Progenitor cell of endocrine pancreas (in vitro differentiated cells): ENCODE measurements around the gene AZI2. TPM values are rescaled to one million over a fixed set of nuclear protein-coding genes. Genes with fewer than 3 reads are reported as not detected.

Source experiments
- DNase-seq: peaks from one replicate; pipeline ENCODE4 v3.0.0; 2021; ENCODE audit warnings: low spot score; ENCODE audit not compliant: unreplicated experiment
- H3K27ac Mint-ChIP-seq: 2 replicates; pipeline ENCODE4 v1.8.0; 2021; ENCODE audit warnings: mild to moderate bottlenecking, moderate library complexity, mixed read lengths
- H3K27me3 Mint-ChIP-seq: 2 replicates; pipeline ENCODE4 v1.8.0; 2021; ENCODE audit warnings: mixed read lengths
- H3K36me3 Mint-ChIP-seq: 2 replicates; pipeline ENCODE4 v1.8.0; 2022; ENCODE audit warnings: mixed read lengths; ENCODE audit not compliant: insufficient read depth
- H3K4me1 Mint-ChIP-seq: 2 replicates; pipeline ENCODE4 v1.8.0; 2021; ENCODE audit warnings: low read depth, mixed read lengths
- H3K4me3 Mint-ChIP-seq: 2 replicates; pipeline ENCODE4 v1.8.0; 2021; ENCODE audit warnings: low read depth, mild to moderate bottlenecking, moderate library complexity, mixed read lengths
- H3K9me3 Mint-ChIP-seq: 2 replicates; pipeline ENCODE4 v1.8.0; 2021; ENCODE audit warnings: low read depth, mixed read lengths
- CTCF ChIP-seq: fragments of 200-600 bp; sonication (generic); IDR thresholded peaks from one replicate; pipeline ENCODE4 v1.5.0; 2021; ENCODE audit warnings: antibody characterized with exemption, mild to moderate bottlenecking; ENCODE audit not compliant: unreplicated experiment
- total RNA-seq: library from RNA; stranded (reverse); gene quantifications from 2 replicates; pipeline ENCODE4 v1.2.1, GENCODE V29; 2021

AZI2 gene
- total RNA-seq, 1 donor from 2014 or later = 57.1 TPM

DNA sequence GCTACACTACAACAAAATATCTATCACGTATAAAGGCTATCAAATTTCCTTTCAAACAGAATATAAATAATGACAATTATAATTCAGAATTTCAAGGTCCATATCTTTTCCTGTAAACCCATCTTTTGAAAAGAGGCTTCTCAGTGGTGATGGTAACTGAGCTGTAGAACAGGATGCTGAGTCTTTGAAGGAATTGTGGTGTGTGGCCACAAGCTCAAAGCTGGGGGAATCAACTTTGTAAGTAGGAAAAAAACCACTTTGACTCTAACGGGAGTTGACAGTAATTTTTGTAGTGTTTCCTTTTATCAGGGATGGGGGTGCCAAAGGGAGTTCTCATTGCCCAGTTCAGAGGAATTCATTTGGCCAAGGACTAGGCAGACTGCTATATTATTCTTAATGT, 13.4 kb downstream of the AZI2 start:
- TF ChIP-seq CTCF = no peak
- H3K4me1 Mint-ChIP-seq = no peaks in the 10 kb centered on the region
- peaks cover 3% of the 10 kb centered on the region for H3K36me3 Mint-ChIP-seq
- H3K27ac Mint-ChIP-seq = no peak overlapping the region
- DNase-seq = no peak
- H3K4me3 Mint-ChIP-seq = no peak overlapping the region
- no peaks in the 10 kb centered on the region for H3K9me3 Mint-ChIP-seq
- no peaks in the 10 kb centered on the region for H3K27me3 Mint-ChIP-seq

GRCh38 chr3:28334552-28334951, 14.1 kb downstream of the AZI2 start:
- Mint-ChIP-seq H3K4me3 (no peak overlapping the region), H3K27ac (no peak overlapping the region), H3K36me3 (peaks cover 3% of the 10 kb centered on the region), H3K27me3 (no peaks in the 10 kb centered on the region), H3K9me3 (no peaks in the 10 kb centered on the region), H3K4me1 (no peaks in the 10 kb centered on the region)
- peak; percentile 17 for TF ChIP-seq CTCF
- no peak for DNase-seq

DNA sequence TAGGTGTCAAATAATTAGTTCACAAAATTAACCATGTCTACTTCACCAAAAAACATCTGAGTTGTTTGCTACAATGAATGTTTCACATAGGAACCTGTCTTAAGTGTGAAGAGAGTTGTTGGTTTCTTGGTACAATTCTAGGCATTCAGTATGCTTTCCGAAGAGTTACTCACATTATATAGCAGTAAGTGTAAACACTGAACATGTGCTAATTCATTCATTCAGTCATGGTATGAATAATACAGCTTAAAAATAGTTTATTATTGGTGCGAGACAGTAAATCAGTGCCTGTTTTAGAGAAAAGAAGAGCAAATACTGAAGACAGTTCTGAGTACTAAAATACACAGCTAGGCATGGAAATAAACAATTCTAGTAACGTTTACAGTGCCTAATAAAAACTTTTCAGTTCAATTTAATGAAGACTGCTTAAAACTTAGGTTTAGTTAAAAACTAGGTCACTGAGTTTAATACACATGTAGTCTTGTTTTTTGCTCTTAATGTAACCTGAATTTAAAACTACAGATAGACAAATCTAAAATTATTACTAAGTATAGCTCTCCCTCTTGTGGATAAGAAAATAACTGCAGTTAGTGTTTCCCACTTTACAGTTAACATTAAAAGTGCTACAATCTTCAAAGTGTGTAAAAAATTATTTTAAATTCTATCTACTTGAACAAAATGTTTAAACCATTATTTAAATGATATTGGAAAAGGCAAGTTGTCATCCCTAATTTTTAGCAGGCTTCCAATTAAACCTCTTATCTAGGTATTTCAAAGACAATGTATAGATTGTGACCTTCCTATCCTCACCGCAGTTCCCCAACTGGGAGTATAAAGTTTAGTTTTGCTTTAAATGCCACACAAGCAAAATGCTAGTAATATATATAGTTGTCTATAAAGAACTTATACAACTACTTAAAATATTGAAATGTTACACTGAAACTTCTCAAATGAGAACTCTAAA, 20.2 kb downstream of the AZI2 start:
- Mint-ChIP-seq H3K4me1 (no peaks in the 10 kb centered on the region), H3K36me3 (peaks cover 1% of the 10 kb centered on the region), H3K27ac (no peak overlapping the region), H3K4me3 (no peak overlapping the region), H3K27me3 (no peaks in the 10 kb centered on the region), H3K9me3 (no peaks in the 10 kb centered on the region)
- DNase-seq = no peak
- peak; percentile 87 for TF ChIP-seq CTCF

GRCh38 chr3:28326458-28326926, 22.1 kb downstream of the AZI2 start:
- Mint-ChIP-seq H3K4me1 (peaks cover 1% of the 10 kb centered on the region), H3K9me3 (no peaks in the 10 kb centered on the region), H3K27ac (no peak overlapping the region), H3K27me3 (no peaks in the 10 kb centered on the region), H3K4me3 (no peak overlapping the region), H3K36me3 (peaks cover 1% of the 10 kb centered on the region)
- TF ChIP-seq CTCF = no peak
- no peak for DNase-seq

DNA sequence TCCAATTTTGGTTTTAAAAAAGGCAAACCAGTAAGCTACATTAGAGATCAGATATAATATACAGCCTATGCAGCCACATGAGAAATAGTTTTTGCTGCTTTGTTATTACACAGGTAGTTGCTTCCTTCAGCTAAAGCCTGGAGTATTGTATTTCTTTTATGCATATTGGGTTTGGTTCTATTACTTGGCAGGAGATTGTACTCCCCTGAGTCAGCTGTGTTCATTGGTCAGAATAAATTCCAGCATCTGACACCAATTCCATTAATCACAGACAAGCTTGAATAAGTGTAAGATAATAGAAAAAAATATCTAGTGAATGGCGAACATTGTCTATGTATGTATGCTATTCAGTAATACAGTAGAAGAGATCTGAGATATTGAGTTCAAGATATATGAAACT, 26.2 kb downstream of the AZI2 start:
- no peaks in the 10 kb centered on the region for H3K9me3 Mint-ChIP-seq
- H3K27ac Mint-ChIP-seq = no peak overlapping the region
- peaks cover 1% of the 10 kb centered on the region for H3K36me3 Mint-ChIP-seq
- no peak overlapping the region for H3K4me3 Mint-ChIP-seq
- TF ChIP-seq CTCF = no peak
- H3K4me1 Mint-ChIP-seq = peaks cover 7% of the 10 kb centered on the region
- no peak for DNase-seq
- H3K27me3 Mint-ChIP-seq = no peaks in the 10 kb centered on the region
